ENCODE results near the gene RAB6B. TPM values are rescaled to one million over a fixed set of nuclear protein-coding genes. Genes with fewer than 3 reads are reported as not detected.

Gene RAB6B
- total RNA-seq, 1 donor from 2014 or later: 43.2 TPM

GRCh38 chr3:133840055-133840737 lies 55.5 kb downstream of the RAB6B start:
- DNase-seq (ENCODE audit: low spot score in 2 of 2) (no peak), FAIRE-seq (no peak)

- DNase-seq (ENCODE audit: low spot score in 2 of 2): no peak
- no peak for FAIRE-seq
Observed at GRCh38 chr3:133838916-133839800, 56.5 kb downstream of the RAB6B start.

- no peak for DNase-seq (ENCODE audit: low spot score in 2 of 2)
- no peak for FAIRE-seq
Observed at GRCh38 chr3:133838296-133838789, 57.3 kb downstream of the RAB6B start.

- no peak for FAIRE-seq
- no peak for DNase-seq (ENCODE audit: low spot score in 2 of 2)
Observed at GRCh38 chr3:133837487-133838295, 58.0 kb downstream of the RAB6B start.

GRCh38 chr3:133836497-133837158 lies 59.1 kb downstream of the RAB6B start:
- DNase-seq (ENCODE audit: low spot score in 2 of 2) (no peak), FAIRE-seq (no peak)

GRCh38 chr3:133835961-133836360 lies 59.7 kb downstream of the RAB6B start:
- DNase-seq (ENCODE audit: low spot score in 2 of 2): no peak

GRCh38 chr3:133835418-133835743 lies 60.3 kb downstream of the RAB6B start:
- FAIRE-seq: no peak
- DNase-seq (ENCODE audit: low spot score in 2 of 2): no peak

More at GRCh38 chr3:133835961-133836360, 59.7 kb downstream of the RAB6B start:
- FAIRE-seq: no peak

- FAIRE-seq (no peak), DNase-seq (ENCODE audit: low spot score in 2 of 2) (no peak)
Observed at GRCh38 chr3:133834621-133835417, 60.9 kb downstream of the RAB6B start.

GRCh38 chr3:133833880-133834620 lies 61.6 kb downstream of the RAB6B start:
- DNase-seq (ENCODE audit: low spot score in 2 of 2) (no peak), FAIRE-seq (no peak)

- FAIRE-seq (no peak), DNase-seq (ENCODE audit: low spot score in 2 of 2) (no peak)
Observed at GRCh38 chr3:133833267-133833666, 62.4 kb downstream of the RAB6B start.

- FAIRE-seq: no peak
- no peak for DNase-seq (ENCODE audit: low spot score in 2 of 2)
Observed at GRCh38 chr3:133832802-133833144, 62.9 kb downstream of the RAB6B start.

- no peak for DNase-seq (ENCODE audit: low spot score in 2 of 2)
- FAIRE-seq: no peak
Observed at GRCh38 chr3:133831966-133832801, 63.5 kb downstream of the RAB6B start.

- FAIRE-seq: no peak
- DNase-seq (ENCODE audit: low spot score in 2 of 2): no peak
Observed at GRCh38 chr3:133830071-133830470, 65.6 kb downstream of the RAB6B start.

GRCh38 chr3:133829310-133829707 lies 66.4 kb downstream of the RAB6B start:
- no peak for DNase-seq (ENCODE audit: low spot score in 2 of 2)
- no peak for FAIRE-seq

GRCh38 chr3:133828576-133829309 lies 66.9 kb downstream of the RAB6B start:
- FAIRE-seq: no peak
- no peak for DNase-seq (ENCODE audit: low spot score in 2 of 2)

- DNase-seq (ENCODE audit: low spot score in 2 of 2): no peak
- FAIRE-seq: no peak
Observed at GRCh38 chr3:133827684-133828083, 68.0 kb downstream of the RAB6B start.

GRCh38 chr3:133827136-133827535 lies 68.5 kb downstream of the RAB6B start:
- DNase-seq (ENCODE audit: low spot score in 2 of 2) (no peak), FAIRE-seq (no peak)

Data from frontal cortex (tissue), 4 donors.